ENCODE results near the gene ATP2B2.

Gene ATP2B2

GRCh38 chr3:10290481-10291176, 214.8 kb downstream of the ATP2B2 start:
- Histone ChIP-seq H3K4me3 (no peak overlapping the region), H3K27ac (no peak overlapping the region)
- no peak for TF ChIP-seq CTCF (IDR thresholded peaks at IDR 0.05)
- DNase-seq (ENCODE audit: low spot score): no peak

GRCh38 chr3:10289787-10290355, 215.5 kb downstream of the ATP2B2 start:
- Histone ChIP-seq H3K4me3 (no peak overlapping the region), H3K27ac (no peak overlapping the region)
- TF ChIP-seq CTCF (IDR thresholded peaks at IDR 0.05): no peak
- DNase-seq (ENCODE audit: low spot score): no peak

GRCh38 chr3:10289077-10289476, 216.3 kb downstream of the ATP2B2 start:
- H3K27ac ChIP-seq: no peak overlapping the region
- H3K4me3 ChIP-seq: no peak overlapping the region
- no peak for TF ChIP-seq CTCF (IDR thresholded peaks at IDR 0.05)
- no peak for DNase-seq (ENCODE audit: low spot score)

GRCh38 chr3:10288575-10288960, 216.8 kb downstream of the ATP2B2 start:
- Histone ChIP-seq H3K27ac (no peak overlapping the region), H3K4me3 (no peak overlapping the region)
- TF ChIP-seq CTCF (IDR thresholded peaks at IDR 0.05): no peak
- no peak for DNase-seq (ENCODE audit: low spot score)

GRCh38 chr3:10287936-10288574, 217.3 kb downstream of the ATP2B2 start:
- no peak for DNase-seq (ENCODE audit: low spot score)
- Histone ChIP-seq H3K27ac (no peak overlapping the region), H3K4me3 (no peak overlapping the region)
- no peak for TF ChIP-seq CTCF (IDR thresholded peaks at IDR 0.05)

GRCh38 chr3:10286596-10287295, 218.6 kb downstream of the ATP2B2 start:
- DNase-seq (ENCODE audit: low spot score): no peak
- no peak overlapping the region for H3K27ac ChIP-seq
- TF ChIP-seq CTCF (IDR thresholded peaks at IDR 0.05): no peak
- H3K4me3 ChIP-seq: no peak overlapping the region

Data from coronary artery (tissue), 2 donors.